HEK293 (cell line): ENCODE data around the gene FOXL2.
A peak's percentile ranks its signal among the peaks of the same experiment; 100 is the strongest.

Experiments
- CTCF ChIA-PET: fragments of 350-600 bp; formaldehyde crosslinking; extraction: SDS; loops from one replicate; lab custom pipeline; 2021; ENCODE audit warnings: antibody characterized with exemption; lab: Yijun Ruan, JAX
- POLR2A ChIA-PET: fragments of 300-600 bp; formaldehyde crosslinking; extraction: SDS; loops from one replicate; lab custom pipeline; 2020; ENCODE audit warnings: antibody characterized with exemption, inconsistent platforms; lab: Yijun Ruan, JAX
- H3K27ac ChIP-seq: fragments of 200-500 bp; sonication (Bioruptor generic); 2 replicates; pipeline ENCODE4 v1.5.1; 2014; ENCODE audit warnings: low read depth, low read length, control low read depth, inconsistent platforms; ENCODE audit errors: extremely low read depth
- H3K36me3 ChIP-seq, 2 experiments: fragments of 200-500 bp in 1 of 2; sonication (Bioruptor generic) in 1 of 2; 1 replicate in 1 of 2; 2 replicates in 1 of 2; pipeline ENCODE4 v1.5.1; 2014 to 2017; ENCODE audit warnings: inconsistent platforms in 2 of 2, low read length in 2 of 2; ENCODE audit not compliant: control insufficient read depth in 2 of 2, insufficient read depth in 1 of 2
- H3K4me1 ChIP-seq: fragments of 200-500 bp; sonication (Bioruptor generic); 2 replicates; pipeline ENCODE4 v1.5.1; 2014; ENCODE audit warnings: mild to moderate bottlenecking, low read length, inconsistent platforms; ENCODE audit not compliant: control insufficient read depth, insufficient read depth
- H3K4me3 ChIP-seq: 2 replicates; pipeline ENCODE4 v1.5.1; 2011; ENCODE audit warnings: low read depth, mild to moderate bottlenecking, control low read depth, low read length, moderate library complexity
- H3K9me3 ChIP-seq: fragments of 200-500 bp; sonication (Bioruptor generic); 2 replicates; pipeline ENCODE4 v1.5.1; 2014; ENCODE audit warnings: low read depth, low read length, inconsistent platforms; ENCODE audit not compliant: control insufficient read depth, insufficient read depth
- GLI2 ChIP-seq: fragments of 450-650 bp; formaldehyde crosslinking; IDR thresholded peaks from 2 replicates; pipeline ENCODE4; 2017; ENCODE audit warnings: missing biosample characterization, missing genetic modification characterization, low read depth, borderline replicate concordance
- KLF7 ChIP-seq: fragments of 450-650 bp; formaldehyde crosslinking; IDR thresholded peaks from 2 replicates; pipeline ENCODE4 v1.5.1; 2016; ENCODE audit warnings: missing biosample characterization, missing genetic modification characterization, borderline replicate concordance
- MZF1 ChIP-seq: fragments of 450-650 bp; formaldehyde crosslinking; IDR thresholded peaks from 2 replicates; pipeline ENCODE4 v1.5.1; 2017; ENCODE audit warnings: missing biosample characterization, missing genetic modification characterization, borderline replicate concordance
- OVOL3 ChIP-seq: fragments of 450-650 bp; formaldehyde crosslinking; IDR thresholded peaks from 2 replicates; pipeline ENCODE4 v1.5.1; 2016; ENCODE audit warnings: missing biosample characterization, missing genetic modification characterization
- REPIN1 ChIP-seq: fragments of 450-650 bp; formaldehyde crosslinking; IDR thresholded peaks from 2 replicates; pipeline ENCODE4 v1.5.1; 2017; ENCODE audit warnings: missing biosample characterization, missing genetic modification characterization, low read depth
- ZNF140 ChIP-seq: fragments of 450-650 bp; formaldehyde crosslinking; IDR thresholded peaks from 2 replicates; pipeline ENCODE4 v1.5.1; 2016; ENCODE audit warnings: missing biosample characterization, missing genetic modification characterization
- ZNF239 ChIP-seq: fragments of 450-650 bp; formaldehyde crosslinking; IDR thresholded peaks from 2 replicates; pipeline ENCODE4 v1.5.1; 2016; ENCODE audit warnings: missing biosample characterization, missing genetic modification characterization
- ZNF248 ChIP-seq: fragments of 450-650 bp; formaldehyde crosslinking; IDR thresholded peaks from 2 replicates; pipeline ENCODE4 v1.5.1; 2017; ENCODE audit warnings: missing biosample characterization, missing genetic modification characterization
- ZNF335 ChIP-seq: fragments of 450-650 bp; formaldehyde crosslinking; conservative IDR thresholded peaks from 2 replicates; pipeline ENCODE4 v1.5.1; 2016; ENCODE audit warnings: missing biosample characterization, missing genetic modification characterization
- ZNF391 ChIP-seq: fragments of 450-650 bp; formaldehyde crosslinking; IDR thresholded peaks from 2 replicates; pipeline ENCODE4 v1.5.1; 2016; ENCODE audit warnings: low read depth, missing biosample characterization, missing genetic modification characterization, borderline replicate concordance
- ZNF433 ChIP-seq: fragments of 450-650 bp; formaldehyde crosslinking; IDR thresholded peaks from 2 replicates; pipeline ENCODE4 v1.5.1; 2016; ENCODE audit warnings: missing biosample characterization, missing genetic modification characterization, low read depth
- ZNF623 ChIP-seq: fragments of 450-650 bp; formaldehyde crosslinking; IDR thresholded peaks from 2 replicates; pipeline ENCODE4 v1.5.1; 2016; ENCODE audit warnings: missing biosample characterization, missing genetic modification characterization
- ZNF670 ChIP-seq: fragments of 450-650 bp; formaldehyde crosslinking; IDR thresholded peaks from 2 replicates; pipeline ENCODE4 v1.5.1; 2016; ENCODE audit warnings: missing biosample characterization, missing genetic modification characterization, low read depth
- ZNF76 ChIP-seq: fragments of 450-650 bp; formaldehyde crosslinking; IDR thresholded peaks from 2 replicates; pipeline ENCODE4; 2016; ENCODE audit warnings: low read depth, missing biosample characterization, missing genetic modification characterization, borderline replicate concordance
- ZNF785 ChIP-seq: fragments of 450-650 bp; formaldehyde crosslinking; IDR thresholded peaks from 2 replicates; pipeline ENCODE4 v1.5.1; 2016; ENCODE audit warnings: missing biosample characterization, missing genetic modification characterization
- ZNF843 ChIP-seq: fragments of 450-650 bp; formaldehyde crosslinking; IDR thresholded peaks from 2 replicates; pipeline ENCODE4 v1.5.1; 2016; ENCODE audit warnings: missing biosample characterization, missing genetic modification characterization
- ZSCAN16 ChIP-seq: fragments of 450-650 bp; formaldehyde crosslinking; IDR thresholded peaks from 2 replicates; pipeline ENCODE4 v1.5.1; 2016; ENCODE audit warnings: missing biosample characterization, missing genetic modification characterization
- ZSCAN30 ChIP-seq: fragments of 450-650 bp; IDR thresholded peaks from 2 replicates; pipeline ENCODE4 v1.5.1; 2018; ENCODE audit warnings: missing biosample characterization, mild to moderate bottlenecking, missing genetic modification characterization, moderate library complexity
- TF ChIP-seq, protein P1 (sequence below): fragments of 450-650 bp; formaldehyde crosslinking; IDR thresholded peaks from 2 replicates; pipeline ENCODE4 v1.5.1; 2016; ENCODE audit warnings: missing biosample characterization, missing genetic modification characterization
- TF ChIP-seq, protein P2 (sequence below): fragments of 450-650 bp; formaldehyde crosslinking; IDR thresholded peaks from 2 replicates; pipeline ENCODE4 v1.5.1; 2016; ENCODE audit warnings: missing biosample characterization, missing genetic modification characterization
- TF ChIP-seq, protein P3 (sequence below): fragments of 450-650 bp; formaldehyde crosslinking; IDR thresholded peaks from 2 replicates; pipeline ENCODE4 v1.5.1; 2016; ENCODE audit warnings: missing biosample characterization, missing genetic modification characterization
- TF ChIP-seq, protein P4 (sequence below): fragments of 450-650 bp; formaldehyde crosslinking; IDR thresholded peaks from 2 replicates; pipeline ENCODE4 v1.5.1; 2016; ENCODE audit warnings: missing biosample characterization, missing genetic modification characterization

Gene FOXL2

DNA sequence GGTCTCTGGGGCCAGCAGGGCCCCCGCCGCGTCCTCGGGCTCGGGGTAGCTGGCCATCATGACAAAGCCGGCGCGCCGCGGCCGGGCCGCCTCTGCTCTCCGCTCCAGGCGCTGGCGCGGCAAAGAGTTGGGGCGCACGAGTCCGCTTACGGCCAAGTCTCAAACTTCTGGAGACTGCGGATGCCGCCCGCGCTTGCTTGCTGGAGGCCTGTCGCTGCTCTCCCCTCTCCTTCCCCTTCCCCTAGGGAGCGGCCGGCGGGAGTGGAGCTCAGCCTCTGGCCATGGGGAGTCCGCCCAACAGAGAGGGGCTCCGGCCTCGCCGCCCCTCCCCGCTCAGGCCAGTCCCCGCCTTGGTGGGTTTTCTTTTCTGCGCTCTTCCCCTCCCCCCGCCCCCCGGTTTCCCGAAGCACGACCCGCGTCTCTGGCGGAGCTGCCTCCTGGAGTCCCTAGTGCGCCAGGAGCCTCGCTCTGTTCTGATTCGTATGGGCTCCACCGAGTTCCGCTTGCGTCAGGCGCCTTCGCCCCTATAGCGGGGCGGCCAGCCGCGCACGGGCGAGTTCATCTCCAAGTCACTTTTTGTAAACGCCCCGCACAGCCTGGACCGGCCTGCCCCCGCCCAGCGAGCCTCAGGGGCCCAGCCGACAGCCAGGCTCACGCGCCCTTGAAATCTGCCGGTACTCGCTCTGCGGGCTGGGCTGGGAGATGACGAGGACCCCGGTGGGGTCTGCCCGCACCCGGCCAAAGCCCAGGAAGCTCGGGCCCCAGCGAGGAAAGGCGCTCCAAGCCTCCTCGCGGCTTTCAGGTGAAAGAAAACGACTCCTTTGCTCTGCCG, at the start of gene FOXL2, which contains the start of gene FOXL2NB:
TSS of gene FOXL2 (minus strand) at position 475 of the 832 bp plus-strand sequence. CDS start at position 60, 415 bp downstream.
TSS of gene FOXL2NB (plus strand) at position 555 of the 832 bp plus-strand sequence. CDS start at position 703, 148 bp downstream.
- no peaks in the 10 kb centered on the region for H3K9me3 ChIP-seq
- CTCF ChIA-PET: interaction anchor here (1.4 to 1.7 kb wide), 2 partner anchors 11 to 382 kb away, joined by 7 to 10 read pairs; no protein-coding TSS in a partner anchor
- no peaks in the 10 kb centered on the region for H3K4me1 ChIP-seq
- no peak within 1 kb of the TSS for H3K27ac ChIP-seq
- TF ChIP-seq ZNF239 (tag by site-specific recombination) (no peak), ZNF785 (no peak), OVOL3 (no peak), ZNF248 (tag by site-specific recombination) (no peak), ZNF623 (tag by site-specific recombination) (no peak), ZNF433 (tag by site-specific recombination) (no peak)
- TF ChIP-seq, protein P1, sequence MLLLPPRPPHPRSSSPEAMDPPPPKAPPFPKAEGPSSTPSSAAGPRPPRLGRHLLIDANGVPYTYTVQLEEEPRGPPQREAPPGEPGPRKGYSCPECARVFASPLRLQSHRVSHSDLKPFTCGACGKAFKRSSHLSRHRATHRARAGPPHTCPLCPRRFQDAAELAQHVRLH: no peak
- peak within 1 kb of the TSS; percentile 21 for H3K4me3 ChIP-seq
- H3K36me3 ChIP-seq: no peaks in the 10 kb centered on the region
- POLR2A ChIA-PET: no interaction called here

DNA sequence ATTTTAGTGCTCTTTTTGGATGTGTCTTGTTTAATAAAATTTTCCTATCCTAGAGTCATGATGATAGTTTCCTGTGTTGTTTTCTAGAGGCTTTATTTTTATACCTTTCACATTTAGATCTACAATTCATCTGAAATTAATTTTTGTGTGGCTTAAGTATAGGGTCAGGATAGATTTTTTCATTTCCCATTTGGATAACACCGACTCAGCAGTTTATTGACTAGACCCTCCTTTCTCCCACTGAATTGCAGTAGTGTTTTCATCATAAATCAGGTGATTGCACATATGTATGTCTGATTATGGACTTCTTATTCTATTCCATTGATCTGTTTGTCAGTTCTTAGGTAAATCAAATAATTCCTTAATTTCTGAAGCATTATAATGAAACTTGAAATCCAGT, 48.8 kb upstream of the FOXL2 start:
- ChIA-PET CTCF (no interaction called here), POLR2A (no interaction called here)
- Histone ChIP-seq H3K4me1 (no peaks in the 10 kb centered on the region), H3K4me3 (no peak overlapping the region), H3K36me3 (no peaks in the 10 kb centered on the region), H3K9me3 (no peaks in the 10 kb centered on the region), H3K27ac (no peak overlapping the region)
- TF ChIP-seq ZSCAN16 (no peak), ZNF335 (tag by site-specific recombination) (no peak), ZNF843 (tag by site-specific recombination) (no peak)

DNA sequence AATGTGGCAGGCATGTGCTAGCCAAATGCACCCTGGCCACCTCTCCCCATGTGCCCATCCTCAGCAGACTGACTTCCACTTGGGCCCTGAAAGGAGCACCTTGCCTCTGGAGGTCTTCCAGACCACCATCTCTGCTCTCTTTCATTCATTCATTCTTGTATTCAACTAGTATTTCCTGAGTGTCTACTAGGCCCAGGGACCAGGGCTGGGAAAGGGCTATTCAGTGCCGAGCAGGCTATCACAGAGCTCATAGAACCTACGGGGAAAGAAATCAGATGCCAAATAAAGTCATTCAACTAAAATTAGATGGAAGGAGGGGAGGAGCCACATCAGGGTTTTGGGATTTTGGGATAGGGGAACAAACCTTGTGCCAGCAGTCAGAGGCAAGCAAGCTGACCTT, 40.2 kb upstream of the FOXL2 start:
- Histone ChIP-seq H3K4me3 (no peak overlapping the region), H3K27ac (no peak overlapping the region), H3K4me1 (no peaks in the 10 kb centered on the region), H3K9me3 (no peaks in the 10 kb centered on the region), H3K36me3 (no peaks in the 10 kb centered on the region)
- no peak for TF ChIP-seq ZSCAN30 (tag by site-specific recombination)
- ChIA-PET CTCF (interaction anchor here (1.2 kb wide), 1 partner anchor 392 kb away, joined by 3 read pairs; no protein-coding TSS in a partner anchor), POLR2A (no interaction called here)

DNA sequence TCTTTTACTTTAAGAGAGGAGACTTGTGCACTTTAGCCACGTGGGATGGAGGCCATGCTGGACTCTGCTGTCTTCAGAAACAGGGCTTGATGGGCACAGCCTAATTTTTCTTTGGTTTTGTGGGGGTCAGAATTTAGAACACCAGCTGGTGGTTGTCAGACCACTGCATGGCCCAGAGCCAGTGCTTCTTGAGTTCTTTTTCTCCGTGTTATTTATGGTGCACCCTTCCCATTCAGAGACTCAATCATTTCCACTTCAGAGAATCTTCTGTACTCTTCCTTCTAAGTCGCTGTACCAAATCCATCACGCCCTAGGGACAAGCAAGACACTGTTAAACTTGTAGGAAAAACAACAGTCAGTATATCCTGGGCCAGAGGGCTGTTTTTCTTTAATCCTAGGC, 39.0 kb upstream of the FOXL2 start:
- ChIA-PET CTCF (no interaction called here), POLR2A (no interaction called here)
- Histone ChIP-seq H3K36me3 (no peaks in the 10 kb centered on the region), H3K9me3 (no peaks in the 10 kb centered on the region), H3K4me3 (no peak overlapping the region), H3K27ac (no peak overlapping the region), H3K4me1 (no peaks in the 10 kb centered on the region)
- TF ChIP-seq ZNF785: no peak
- TF ChIP-seq, protein P2, sequence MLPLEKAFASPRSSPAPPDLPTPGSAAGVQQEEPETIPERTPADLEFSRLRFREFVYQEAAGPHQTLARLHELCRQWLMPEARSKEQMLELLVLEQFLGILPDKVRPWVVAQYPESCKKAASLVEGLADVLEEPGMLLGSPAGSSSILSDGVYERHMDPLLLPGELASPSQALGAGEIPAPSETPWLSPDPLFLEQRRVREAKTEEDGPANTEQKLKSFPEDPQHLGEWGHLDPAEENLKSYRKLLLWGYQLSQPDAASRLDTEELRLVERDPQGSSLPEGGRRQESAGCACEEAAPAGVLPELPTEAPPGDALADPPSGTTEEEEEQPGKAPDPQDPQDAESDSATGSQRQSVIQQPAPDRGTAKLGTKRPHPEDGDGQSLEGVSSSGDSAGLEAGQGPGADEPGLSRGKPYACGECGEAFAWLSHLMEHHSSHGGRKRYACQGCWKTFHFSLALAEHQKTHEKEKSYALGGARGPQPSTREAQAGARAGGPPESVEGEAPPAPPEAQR (tag by site-specific recombination): no peak
- TF ChIP-seq MZF1: no peak
- TF ChIP-seq ZNF391 (tag by site-specific recombination): no peak
- TF ChIP-seq ZNF76: no peak
- TF ChIP-seq, protein P3, sequence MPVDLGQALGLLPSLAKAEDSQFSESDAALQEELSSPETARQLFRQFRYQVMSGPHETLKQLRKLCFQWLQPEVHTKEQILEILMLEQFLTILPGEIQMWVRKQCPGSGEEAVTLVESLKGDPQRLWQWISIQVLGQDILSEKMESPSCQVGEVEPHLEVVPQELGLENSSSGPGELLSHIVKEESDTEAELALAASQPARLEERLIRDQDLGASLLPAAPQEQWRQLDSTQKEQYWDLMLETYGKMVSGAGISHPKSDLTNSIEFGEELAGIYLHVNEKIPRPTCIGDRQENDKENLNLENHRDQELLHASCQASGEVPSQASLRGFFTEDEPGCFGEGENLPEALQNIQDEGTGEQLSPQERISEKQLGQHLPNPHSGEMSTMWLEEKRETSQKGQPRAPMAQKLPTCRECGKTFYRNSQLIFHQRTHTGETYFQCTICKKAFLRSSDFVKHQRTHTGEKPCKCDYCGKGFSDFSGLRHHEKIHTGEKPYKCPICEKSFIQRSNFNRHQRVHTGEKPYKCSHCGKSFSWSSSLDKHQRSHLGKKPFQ: no peak
- TF ChIP-seq ZNF843 (tag by site-specific recombination): no peak
- TF ChIP-seq ZNF670 (tag by site-specific recombination): no peak
- TF ChIP-seq GLI2: no peak
- TF ChIP-seq REPIN1 (tag by site-specific recombination): no peak
- no peak for TF ChIP-seq ZNF140 (tag by site-specific recombination)
- TF ChIP-seq, protein P4, sequence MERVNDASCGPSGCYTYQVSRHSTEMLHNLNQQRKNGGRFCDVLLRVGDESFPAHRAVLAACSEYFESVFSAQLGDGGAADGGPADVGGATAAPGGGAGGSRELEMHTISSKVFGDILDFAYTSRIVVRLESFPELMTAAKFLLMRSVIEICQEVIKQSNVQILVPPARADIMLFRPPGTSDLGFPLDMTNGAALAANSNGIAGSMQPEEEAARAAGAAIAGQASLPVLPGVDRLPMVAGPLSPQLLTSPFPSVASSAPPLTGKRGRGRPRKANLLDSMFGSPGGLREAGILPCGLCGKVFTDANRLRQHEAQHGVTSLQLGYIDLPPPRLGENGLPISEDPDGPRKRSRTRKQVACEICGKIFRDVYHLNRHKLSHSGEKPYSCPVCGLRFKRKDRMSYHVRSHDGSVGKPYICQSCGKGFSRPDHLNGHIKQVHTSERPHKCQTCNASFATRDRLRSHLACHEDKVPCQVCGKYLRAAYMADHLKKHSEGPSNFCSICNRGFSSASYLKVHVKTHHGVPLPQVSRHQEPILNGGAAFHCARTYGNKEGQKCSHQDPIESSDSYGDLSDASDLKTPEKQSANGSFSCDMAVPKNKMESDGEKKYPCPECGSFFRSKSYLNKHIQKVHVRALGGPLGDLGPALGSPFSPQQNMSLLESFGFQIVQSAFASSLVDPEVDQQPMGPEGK (tag by site-specific recombination): no peak
- TF ChIP-seq KLF7 (tag by site-specific recombination): no peak
